Hepatocyte (in vitro differentiated cells): Measurements from ENCODE around the gene ZNF77. TPM values are rescaled to one million over a fixed set of nuclear protein-coding genes. Genes with fewer than 3 reads are reported as not detected.
A peak's percentile ranks its signal among the peaks of the same experiment; 100 is the strongest.
"Not testable (repeated sequence)": the region's sequence is repeated elsewhere in the genome, so short reads cannot be mapped to it uniquely, and the experiment has no call there.

Experiments used
- DNase-seq: peaks from one replicate; pipeline ENCODE4 v3.0.0-alpha.2; 2016; ENCODE audit warnings: low spot score
- H2AFZ ChIP-seq: fragments of 200-600 bp; sonication (generic); 2 replicates; pipeline ENCODE4 v1.6.0; 2016; ENCODE audit warnings: antibody characterized with exemption, mild to moderate bottlenecking
- H3K27ac ChIP-seq: fragments of 200-600 bp; sonication (generic); 2 replicates; pipeline ENCODE4 v1.5.1; 2016; ENCODE audit warnings: mild to moderate bottlenecking
- H3K27me3 ChIP-seq: fragments of 200-600 bp; sonication (generic); 2 replicates; pipeline ENCODE4 v1.6.1; 2016
- H3K36me3 ChIP-seq: fragments of 200-600 bp; sonication (generic); replicated peaks from 2 replicates; pipeline ENCODE4 v1.5.1; 2016; ENCODE audit warnings: low read depth; ENCODE audit not compliant: insufficient read depth
- H3K4me1 ChIP-seq: fragments of 200-600 bp; sonication (generic); 2 replicates; pipeline ENCODE4 v1.5.1; 2016; ENCODE audit warnings: mild to moderate bottlenecking, moderate library complexity; ENCODE audit not compliant: insufficient read depth
- H3K4me2 ChIP-seq: fragments of 200-600 bp; sonication (generic); 2 replicates; pipeline ENCODE4 v1.6.0; 2016
- H3K4me3 ChIP-seq: fragments of 200-600 bp; sonication (generic); 2 replicates; pipeline ENCODE4 v1.5.1; 2016; ENCODE audit warnings: mild to moderate bottlenecking
- H3K79me2 ChIP-seq: fragments of 200-600 bp; sonication (generic); 2 replicates; pipeline ENCODE4 v1.6.0; 2017; ENCODE audit warnings: mild to moderate bottlenecking
- H3K9me2 ChIP-seq: fragments of 200-600 bp; sonication (generic); replicated peaks from 2 replicates; pipeline ENCODE4 v1.6.0; 2017; ENCODE audit warnings: mild to moderate bottlenecking; ENCODE audit not compliant: insufficient read depth
- H3K9me3 ChIP-seq: fragments of 200-600 bp; sonication (generic); 2 replicates; pipeline ENCODE4 v1.5.1; 2016; ENCODE audit warnings: low read depth, mild to moderate bottlenecking
- H4K20me1 ChIP-seq: fragments of 200-600 bp; sonication (generic); 2 replicates; pipeline ENCODE4 v1.6.0; 2016; ENCODE audit warnings: mild to moderate bottlenecking; ENCODE audit not compliant: insufficient read depth, poor library complexity, severe bottlenecking
- CTCF ChIP-seq: fragments of 200-600 bp; sonication (generic); IDR thresholded peaks from 2 replicates; pipeline ENCODE4 v1.5.1; 2016; ENCODE audit warnings: antibody characterized with exemption, mild to moderate bottlenecking; ENCODE audit not compliant: poor library complexity
- EZH2 ChIP-seq: fragments of 200-600 bp; sonication (generic); IDR thresholded peaks from 2 replicates; pipeline ENCODE4 v1.6.1; 2016; ENCODE audit warnings: antibody characterized with exemption, mild to moderate bottlenecking, borderline replicate concordance
- EZH2phosphoT487 ChIP-seq: fragments of 200-600 bp; sonication (generic); IDR thresholded peaks from one replicate; pipeline ENCODE4 v1.6.1; 2018; ENCODE audit warnings: antibody characterized with exemption, mild to moderate bottlenecking, low read depth, moderate library complexity; ENCODE audit not compliant: unreplicated experiment, severe bottlenecking
- WGBS: methylation state at CpG from one replicate; pipeline ENCODE4 v1.1.6; 2016; ENCODE audit warnings: low lambda C conversion rate; ENCODE audit errors: missing lambda C conversion rate; 5-methylcytosine and 5-hydroxymethylcytosine counted together
- polyA plus RNA-seq: library from polyadenylated mRNA; unstranded; fragments of >200 nt; fragmentation: Nextera tagmentation; extraction: Ambion mirVana; gene quantifications from 2 replicates; pipeline ENCODE4 v1.2.1, GENCODE V29; 2016
- total RNA-seq: library from RNA; depleted of rRNA; stranded (reverse); fragments of >200 nt; gene quantifications from 2 replicates; pipeline ENCODE4 v1.2.3, GENCODE V29; 2014

Gene ZNF77
- total and polyA plus RNA-seq, 2 experiments from 2014 or later, result 1.8 to 3.4 TPM

GRCh38 chr19:2896694-2897093 is 48.1 kb downstream of the ZNF77 start:
- H3K36me3 ChIP-seq, result no peaks in the 10 kb centered on the region
- no peaks in the 10 kb centered on the region for H3K9me3 ChIP-seq
- no peak overlapping the region for H3K4me3 ChIP-seq
- no peaks in the 10 kb centered on the region for H3K9me2 ChIP-seq
- no peak overlapping the region for H3K4me2 ChIP-seq
- H3K27me3 ChIP-seq, result no peaks in the 10 kb centered on the region
- no peaks in the 10 kb centered on the region for H4K20me1 ChIP-seq
- peaks cover 4% of the 10 kb centered on the region for H3K4me1 ChIP-seq
- 71% methylated on average over 8 of the region's 8 CpGs for WGBS
- DNase-seq, result no peak
- H2AFZ ChIP-seq, result no peak overlapping the region
- no peak overlapping the region for H3K27ac ChIP-seq
- TF ChIP-seq EZH2 (no peak), CTCF (no peak), EZH2phosphoT487 (no peak)
- peaks cover 6% of the 10 kb centered on the region for H3K79me2 ChIP-seq

GRCh38 chr19:2890531-2890930 is 54.2 kb downstream of the ZNF77 start:
- H3K36me3 ChIP-seq, H2AFZ ChIP-seq, DNase-seq, H3K79me2 ChIP-seq, H3K4me3 ChIP-seq, H4K20me1 ChIP-seq, H3K27me3 ChIP-seq, H3K9me2 ChIP-seq, H3K4me2 ChIP-seq, H3K4me1 ChIP-seq, H3K27ac ChIP-seq, H3K9me3 ChIP-seq: not testable (repeated sequence)
- WGBS, result 87% methylated on average over 8 of the region's 8 CpGs

GRCh38 chr19:2888731-2889224 is 56.0 kb downstream of the ZNF77 start:
- no peak overlapping the region for H3K4me3 ChIP-seq
- H3K9me3 ChIP-seq, result no peaks in the 10 kb centered on the region
- H3K79me2 ChIP-seq, result no peaks in the 10 kb centered on the region
- H3K27ac ChIP-seq, result no peak overlapping the region
- H2AFZ ChIP-seq, result no peak overlapping the region
- no peak for DNase-seq
- H3K4me2 ChIP-seq, result no peak overlapping the region
- WGBS, result 90% methylated on average over 36 of the region's 37 CpGs
- no peaks in the 10 kb centered on the region for H3K4me1 ChIP-seq
- no peaks in the 10 kb centered on the region for H3K9me2 ChIP-seq
- TF ChIP-seq EZH2phosphoT487 (no peak), CTCF (no peak), EZH2 (no peak)
- no peaks in the 10 kb centered on the region for H3K36me3 ChIP-seq
- H3K27me3 ChIP-seq, result no peaks in the 10 kb centered on the region
- no peaks in the 10 kb centered on the region for H4K20me1 ChIP-seq

GRCh38 chr19:2887391-2887914 is 57.3 kb downstream of the ZNF77 start:
- no peak for TF ChIP-seq EZH2
- peak; percentile 68 for TF ChIP-seq CTCF
- Histone ChIP-seq H3K79me2 (no peaks in the 10 kb centered on the region), H3K9me3 (no peaks in the 10 kb centered on the region), H4K20me1 (no peaks in the 10 kb centered on the region), H2AFZ (no peak overlapping the region), H3K4me3 (no peak overlapping the region), H3K9me2 (no peaks in the 10 kb centered on the region), H3K36me3 (no peaks in the 10 kb centered on the region), H3K27me3 (no peaks in the 10 kb centered on the region), H3K27ac (no peak overlapping the region), H3K4me1 (no peaks in the 10 kb centered on the region), H3K4me2 (no peak overlapping the region)
- DNase-seq, result peak; percentile 76
- 35% methylated on average over 9 of the region's 9 CpGs for WGBS
